ENCODE data around the gene EDA.

EDA gene

GRCh38 chrX:69616457-69617203 lies 717 bp downstream of the EDA start:
- Histone ChIP-seq H3K27ac (ENCODE audit: insufficient read depth, low read length, poor library complexity, severe bottlenecking) (no peak overlapping the region), H3K27me3 (replicated peaks; ENCODE audit: control insufficient read depth, insufficient read depth, low read length, poor library complexity, severe bottlenecking) (no peaks in the 10 kb centered on the region), H3K9me3 (ENCODE audit: control insufficient read depth, low read length) (no peaks in the 10 kb centered on the region), H3K4me3 (ENCODE audit: insufficient read depth, low read depth, low read length, poor library complexity, severe bottlenecking) (peak overlapping the region; percentile 53), H3K4me1 (ENCODE audit: control insufficient read depth, insufficient read depth, low read length, poor library complexity, severe bottlenecking) (no peaks in the 10 kb centered on the region), H3K36me3 (ENCODE audit: control insufficient read depth, insufficient read depth, low read length) (no peaks in the 10 kb centered on the region)
- peak in 1 of 3 donors; percentile 0 for DNase-seq

- H3K4me3 ChIP-seq (ENCODE audit: insufficient read depth, low read depth, low read length, poor library complexity, severe bottlenecking), result no peak overlapping the region
- no peaks in the 10 kb centered on the region for H3K4me1 ChIP-seq (ENCODE audit: control insufficient read depth, insufficient read depth, low read length, poor library complexity, severe bottlenecking)
- H3K27me3 ChIP-seq (replicated peaks; ENCODE audit: control insufficient read depth, insufficient read depth, low read length, poor library complexity, severe bottlenecking), result no peaks in the 10 kb centered on the region
- H3K27ac ChIP-seq (ENCODE audit: insufficient read depth, low read length, poor library complexity, severe bottlenecking), result no peak overlapping the region
- DNase-seq, result no peak
- H3K36me3 ChIP-seq (ENCODE audit: control insufficient read depth, insufficient read depth, low read length), result no peaks in the 10 kb centered on the region
- H3K9me3 ChIP-seq (ENCODE audit: control insufficient read depth, low read length), result no peaks in the 10 kb centered on the region
Measured at GRCh38 chrX:69618803-69619202, 2.9 kb downstream of the EDA start.

GRCh38 chrX:69626129-69626528 lies 10.2 kb downstream of the EDA start:
- Histone ChIP-seq H3K36me3 (ENCODE audit: control insufficient read depth, insufficient read depth, low read length) (no peaks in the 10 kb centered on the region), H3K27me3 (replicated peaks; ENCODE audit: control insufficient read depth, insufficient read depth, low read length, poor library complexity, severe bottlenecking) (no peaks in the 10 kb centered on the region), H3K9me3 (ENCODE audit: control insufficient read depth, low read length) (no peaks in the 10 kb centered on the region), H3K27ac (ENCODE audit: insufficient read depth, low read length, poor library complexity, severe bottlenecking) (no peak overlapping the region), H3K4me3 (ENCODE audit: insufficient read depth, low read depth, low read length, poor library complexity, severe bottlenecking) (no peak overlapping the region), H3K4me1 (ENCODE audit: control insufficient read depth, insufficient read depth, low read length, poor library complexity, severe bottlenecking) (no peaks in the 10 kb centered on the region)
- no peak for DNase-seq

- H3K9me3 ChIP-seq (ENCODE audit: control insufficient read depth, low read length), result no peaks in the 10 kb centered on the region
- H3K27ac ChIP-seq (ENCODE audit: insufficient read depth, low read length, poor library complexity, severe bottlenecking), result no peak overlapping the region
- DNase-seq, result no peak
- no peaks in the 10 kb centered on the region for H3K27me3 ChIP-seq (replicated peaks; ENCODE audit: control insufficient read depth, insufficient read depth, low read length, poor library complexity, severe bottlenecking)
- no peak overlapping the region for H3K4me3 ChIP-seq (ENCODE audit: insufficient read depth, low read depth, low read length, poor library complexity, severe bottlenecking)
- no peaks in the 10 kb centered on the region for H3K36me3 ChIP-seq (ENCODE audit: control insufficient read depth, insufficient read depth, low read length)
- no peaks in the 10 kb centered on the region for H3K4me1 ChIP-seq (ENCODE audit: control insufficient read depth, insufficient read depth, low read length, poor library complexity, severe bottlenecking)
Measured at GRCh38 chrX:69627744-69628143, 11.8 kb downstream of the EDA start.

- no peaks in the 10 kb centered on the region for H3K4me1 ChIP-seq (ENCODE audit: control insufficient read depth, insufficient read depth, low read length, poor library complexity, severe bottlenecking)
Measured at GRCh38 chrX:69630147-69630546, 14.2 kb downstream of the EDA start.

GRCh38 chrX:69664693-69665092 lies 48.8 kb downstream of the EDA start:
- Histone ChIP-seq H3K36me3 (ENCODE audit: control insufficient read depth, insufficient read depth, low read length) (no peaks in the 10 kb centered on the region), H3K27ac (ENCODE audit: insufficient read depth, low read length, poor library complexity, severe bottlenecking) (no peak overlapping the region), H3K4me3 (ENCODE audit: insufficient read depth, low read depth, low read length, poor library complexity, severe bottlenecking) (no peak overlapping the region), H3K4me1 (ENCODE audit: control insufficient read depth, insufficient read depth, low read length, poor library complexity, severe bottlenecking) (no peaks in the 10 kb centered on the region), H3K9me3 (ENCODE audit: control insufficient read depth, low read length) (no peaks in the 10 kb centered on the region), H3K27me3 (replicated peaks; ENCODE audit: control insufficient read depth, insufficient read depth, low read length, poor library complexity, severe bottlenecking) (no peaks in the 10 kb centered on the region)
- DNase-seq, result no peak

More at GRCh38 chrX:69630147-69630546, 14.2 kb downstream of the EDA start:
- no peaks in the 10 kb centered on the region for H3K9me3 ChIP-seq (ENCODE audit: control insufficient read depth, low read length)
- no peak overlapping the region for H3K27ac ChIP-seq (ENCODE audit: insufficient read depth, low read length, poor library complexity, severe bottlenecking)
- no peak overlapping the region for H3K4me3 ChIP-seq (ENCODE audit: insufficient read depth, low read depth, low read length, poor library complexity, severe bottlenecking)
- DNase-seq, result no peak
- no peaks in the 10 kb centered on the region for H3K36me3 ChIP-seq (ENCODE audit: control insufficient read depth, insufficient read depth, low read length)
- no peaks in the 10 kb centered on the region for H3K27me3 ChIP-seq (replicated peaks; ENCODE audit: control insufficient read depth, insufficient read depth, low read length, poor library complexity, severe bottlenecking)

- Histone ChIP-seq H3K36me3 (ENCODE audit: control insufficient read depth, insufficient read depth, low read length) (no peaks in the 10 kb centered on the region), H3K27me3 (replicated peaks; ENCODE audit: control insufficient read depth, insufficient read depth, low read length, poor library complexity, severe bottlenecking) (no peaks in the 10 kb centered on the region), H3K27ac (ENCODE audit: insufficient read depth, low read length, poor library complexity, severe bottlenecking) (no peak overlapping the region), H3K4me1 (ENCODE audit: control insufficient read depth, insufficient read depth, low read length, poor library complexity, severe bottlenecking) (no peaks in the 10 kb centered on the region), H3K4me3 (ENCODE audit: insufficient read depth, low read depth, low read length, poor library complexity, severe bottlenecking) (no peak overlapping the region), H3K9me3 (ENCODE audit: control insufficient read depth, low read length) (no peaks in the 10 kb centered on the region)
- DNase-seq, result no peak
Measured at GRCh38 chrX:69670001-69670555, 54.2 kb downstream of the EDA start.

GRCh38 chrX:69674891-69675290 lies 59.0 kb downstream of the EDA start:
- DNase-seq, result no peak

GRCh38 chrX:69705818-69706217 lies 89.9 kb downstream of the EDA start:
- Histone ChIP-seq H3K27me3 (replicated peaks; ENCODE audit: control insufficient read depth, insufficient read depth, low read length, poor library complexity, severe bottlenecking) (no peaks in the 10 kb centered on the region), H3K36me3 (ENCODE audit: control insufficient read depth, insufficient read depth, low read length) (no peaks in the 10 kb centered on the region), H3K4me1 (ENCODE audit: control insufficient read depth, insufficient read depth, low read length, poor library complexity, severe bottlenecking) (no peaks in the 10 kb centered on the region), H3K9me3 (ENCODE audit: control insufficient read depth, low read length) (no peaks in the 10 kb centered on the region), H3K27ac (ENCODE audit: insufficient read depth, low read length, poor library complexity, severe bottlenecking) (no peak overlapping the region), H3K4me3 (ENCODE audit: insufficient read depth, low read depth, low read length, poor library complexity, severe bottlenecking) (no peak overlapping the region)
- no peak for DNase-seq

More at GRCh38 chrX:69674891-69675290, 59.0 kb downstream of the EDA start:
- Histone ChIP-seq H3K27me3 (replicated peaks; ENCODE audit: control insufficient read depth, insufficient read depth, low read length, poor library complexity, severe bottlenecking) (no peaks in the 10 kb centered on the region), H3K27ac (ENCODE audit: insufficient read depth, low read length, poor library complexity, severe bottlenecking) (no peak overlapping the region), H3K9me3 (ENCODE audit: control insufficient read depth, low read length) (no peaks in the 10 kb centered on the region), H3K4me3 (ENCODE audit: insufficient read depth, low read depth, low read length, poor library complexity, severe bottlenecking) (no peak overlapping the region), H3K36me3 (ENCODE audit: control insufficient read depth, insufficient read depth, low read length) (no peaks in the 10 kb centered on the region), H3K4me1 (ENCODE audit: control insufficient read depth, insufficient read depth, low read length, poor library complexity, severe bottlenecking) (no peaks in the 10 kb centered on the region)

- no peaks in the 10 kb centered on the region for H3K27me3 ChIP-seq (replicated peaks; ENCODE audit: control insufficient read depth, insufficient read depth, low read length, poor library complexity, severe bottlenecking)
- no peak overlapping the region for H3K4me3 ChIP-seq (ENCODE audit: insufficient read depth, low read depth, low read length, poor library complexity, severe bottlenecking)
- H3K36me3 ChIP-seq (ENCODE audit: control insufficient read depth, insufficient read depth, low read length), result no peaks in the 10 kb centered on the region
- no peaks in the 10 kb centered on the region for H3K9me3 ChIP-seq (ENCODE audit: control insufficient read depth, low read length)
- no peaks in the 10 kb centered on the region for H3K4me1 ChIP-seq (ENCODE audit: control insufficient read depth, insufficient read depth, low read length, poor library complexity, severe bottlenecking)
- DNase-seq, result no peak
- H3K27ac ChIP-seq (ENCODE audit: insufficient read depth, low read length, poor library complexity, severe bottlenecking), result no peak overlapping the region
Measured at GRCh38 chrX:69718102-69718501, 102.2 kb downstream of the EDA start.
